Measurements from ENCODE around the gene ALG14.

GRCh38 chr1:95005584-95005983 lies 67.2 kb downstream of the ALG14 start:
- no peak for TF ChIP-seq CTCF (conservative IDR thresholded peaks at IDR 0.05 in 1 of 2, IDR thresholded peaks at IDR 0.05 in 1 of 2; ENCODE audit: extremely low read depth in 1 of 2, insufficient read depth in 1 of 2, low read depth in 1 of 2, low read length in 2 of 2)
- TF ChIP-seq EZH2 (IDR thresholded peaks at IDR 0.05; ENCODE audit: borderline replicate concordance, low read length): no peak
